ENCODE results near the gene DYNC1LI1. TPM values are rescaled to one million over a fixed set of nuclear protein-coding genes. Genes with fewer than 3 reads are reported as not detected.

DYNC1LI1 gene
- total RNA-seq, 1 experiment from 2014 or later: 30.1 TPM

DNA sequence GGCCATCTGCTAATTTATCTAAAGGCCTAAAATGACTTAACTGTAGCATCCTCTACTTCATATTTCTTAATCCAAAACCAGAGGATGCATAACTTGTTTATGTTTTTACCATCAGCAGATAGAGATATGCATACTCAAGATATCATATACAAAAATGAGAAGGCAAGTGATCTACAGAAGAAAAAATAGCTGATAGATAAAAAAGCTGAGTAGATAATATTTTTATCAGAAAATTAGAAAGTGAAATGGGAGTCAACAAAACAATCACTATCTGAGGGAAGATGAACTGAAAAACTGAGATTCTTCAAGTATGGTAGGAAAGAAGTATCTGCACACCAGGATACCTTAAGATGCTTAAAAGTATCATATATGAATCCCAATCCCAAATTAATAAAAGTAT is 25.4 kb downstream of the DYNC1LI1 start:
- no peak overlapping the region for H2AFZ ChIP-seq
- no peaks in the 10 kb centered on the region for H3K9me2 ChIP-seq (ENCODE audit: insufficient read depth)
- CTCF ChIA-PET: interaction anchor here (0.6 kb wide), 1 partner anchor 145 kb away, joined by 3 read pairs; no protein-coding TSS in a partner anchor
- POLR2A ChIA-PET (ENCODE audit: unreplicated experiment): no interaction called here
- H3K79me2 ChIP-seq (ENCODE audit: low read depth): peaks cover 12% of the 10 kb centered on the region; the same call in 1 of the 2 replicates
- H3K36me3 ChIP-seq (ENCODE audit: low read depth): no peaks in the 10 kb centered on the region
- H3K27ac ChIP-seq: no peak overlapping the region
- no peak overlapping the region for H3K4me2 ChIP-seq
- no peak for TF ChIP-seq EZH2 (IDR thresholded peaks at IDR 0.05; ENCODE audit: low read depth)
- TF ChIP-seq, protein P1, sequence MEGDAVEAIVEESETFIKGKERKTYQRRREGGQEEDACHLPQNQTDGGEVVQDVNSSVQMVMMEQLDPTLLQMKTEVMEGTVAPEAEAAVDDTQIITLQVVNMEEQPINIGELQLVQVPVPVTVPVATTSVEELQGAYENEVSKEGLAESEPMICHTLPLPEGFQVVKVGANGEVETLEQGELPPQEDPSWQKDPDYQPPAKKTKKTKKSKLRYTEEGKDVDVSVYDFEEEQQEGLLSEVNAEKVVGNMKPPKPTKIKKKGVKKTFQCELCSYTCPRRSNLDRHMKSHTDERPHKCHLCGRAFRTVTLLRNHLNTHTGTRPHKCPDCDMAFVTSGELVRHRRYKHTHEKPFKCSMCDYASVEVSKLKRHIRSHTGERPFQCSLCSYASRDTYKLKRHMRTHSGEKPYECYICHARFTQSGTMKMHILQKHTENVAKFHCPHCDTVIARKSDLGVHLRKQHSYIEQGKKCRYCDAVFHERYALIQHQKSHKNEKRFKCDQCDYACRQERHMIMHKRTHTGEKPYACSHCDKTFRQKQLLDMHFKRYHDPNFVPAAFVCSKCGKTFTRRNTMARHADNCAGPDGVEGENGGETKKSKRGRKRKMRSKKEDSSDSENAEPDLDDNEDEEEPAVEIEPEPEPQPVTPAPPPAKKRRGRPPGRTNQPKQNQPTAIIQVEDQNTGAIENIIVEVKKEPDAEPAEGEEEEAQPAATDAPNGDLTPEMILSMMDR (conservative IDR thresholded peaks at IDR 0.05): no peak
- H3K4me3 ChIP-seq: no peak overlapping the region
- BruUV-seq (replicated peaks): no TSS peak
- no peaks in the 10 kb centered on the region for H3F3A ChIP-seq (ENCODE audit: insufficient read depth, low read depth)
- DNase-seq: no peak
- H4K20me1 ChIP-seq (ENCODE audit: insufficient read depth): no peaks in the 10 kb centered on the region; the same call in none of the 2 replicates
- no peaks in the 10 kb centered on the region for H3K27me3 ChIP-seq (ENCODE audit: insufficient read depth, low read depth)
- no peaks in the 10 kb centered on the region for H3K4me1 ChIP-seq (replicated peaks; ENCODE audit: insufficient read depth)
- intact Hi-C loops (cut with micrococcal nuclease; ENCODE audit: unreplicated experiment): no loop called here
- H3K9me3 ChIP-seq (ENCODE audit: insufficient read depth, low read depth): no peaks in the 10 kb centered on the region

DNA sequence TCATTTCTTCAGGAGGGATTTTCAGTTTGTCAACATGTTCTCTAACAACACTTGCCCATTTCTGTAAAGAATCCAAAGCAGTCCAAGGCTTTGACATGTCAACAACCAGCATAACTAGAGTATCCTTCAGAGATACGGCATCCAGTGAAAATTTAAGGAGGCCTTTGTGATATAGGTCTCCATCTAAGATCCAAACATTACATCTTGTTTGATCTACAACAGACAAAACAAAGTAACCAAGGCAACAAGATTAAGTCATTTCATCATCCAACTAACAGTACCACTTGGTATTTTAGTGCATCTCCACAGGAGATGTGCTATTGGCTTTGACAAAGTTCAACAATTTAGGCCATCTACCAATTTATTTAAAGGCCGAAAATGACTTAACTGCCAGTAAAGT is 25.8 kb downstream of the DYNC1LI1 start:
- no peak for TF ChIP-seq EZH2 (IDR thresholded peaks at IDR 0.05; ENCODE audit: low read depth)
- TF ChIP-seq, protein P1 (conservative IDR thresholded peaks at IDR 0.05): no peak
- H3K9me3 ChIP-seq (ENCODE audit: insufficient read depth, low read depth): no peaks in the 10 kb centered on the region
- H3K4me1 ChIP-seq (replicated peaks; ENCODE audit: insufficient read depth): no peaks in the 10 kb centered on the region
- no peak overlapping the region for H3K4me2 ChIP-seq
- no TSS peak for BruUV-seq (replicated peaks)
- no peak overlapping the region for H2AFZ ChIP-seq
- no peaks in the 10 kb centered on the region for H3K27me3 ChIP-seq (ENCODE audit: insufficient read depth, low read depth)
- ChIA-PET CTCF (no interaction called here), POLR2A (ENCODE audit: unreplicated experiment) (no interaction called here)
- no peak for DNase-seq
- H4K20me1 ChIP-seq (ENCODE audit: insufficient read depth): no peaks in the 10 kb centered on the region; the same call in none of the 2 replicates
- no peak overlapping the region for H3K4me3 ChIP-seq
- no peaks in the 10 kb centered on the region for H3K36me3 ChIP-seq (ENCODE audit: low read depth)
- H3K9me2 ChIP-seq (ENCODE audit: insufficient read depth): no peaks in the 10 kb centered on the region
- H3F3A ChIP-seq (ENCODE audit: insufficient read depth, low read depth): no peaks in the 10 kb centered on the region
- 0 out of 2 replicates have a peak, but pooled peaks cover 8% of the 10 kb centered on the region for H3K79me2 ChIP-seq (ENCODE audit: low read depth)
- intact Hi-C loops (cut with micrococcal nuclease; ENCODE audit: unreplicated experiment): no loop called here
- H3K27ac ChIP-seq: no peak overlapping the region

DNA sequence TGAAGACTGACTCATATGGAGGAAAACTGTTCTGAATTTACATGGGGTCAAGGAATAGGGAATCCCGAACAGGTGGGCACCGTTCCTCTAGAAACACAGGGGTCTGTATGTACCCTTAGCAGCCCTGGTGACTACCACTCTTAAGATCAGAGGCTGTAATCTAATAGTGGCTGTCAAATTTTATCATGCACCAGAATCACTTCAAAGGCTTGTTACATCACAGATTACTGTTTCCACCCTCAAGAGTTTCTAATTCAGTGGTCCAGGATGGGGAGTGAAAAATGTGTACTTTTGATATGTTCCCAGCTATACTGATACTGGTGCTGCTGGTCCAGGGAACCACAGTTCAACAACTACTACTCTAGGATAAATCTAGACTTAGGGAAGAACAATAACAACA is 27.9 kb downstream of the DYNC1LI1 start:
- CTCF ChIA-PET: no interaction called here
- no TSS peak for BruUV-seq (replicated peaks)

More for the DNA sequence above, 27.9 kb downstream of the DYNC1LI1 start:
- Histone ChIP-seq H3K36me3 (ENCODE audit: low read depth) (no peaks in the 10 kb centered on the region), H3F3A (ENCODE audit: insufficient read depth, low read depth) (no peaks in the 10 kb centered on the region), H3K9me3 (ENCODE audit: insufficient read depth, low read depth) (no peaks in the 10 kb centered on the region), H3K4me3 (no peak overlapping the region), H4K20me1 (ENCODE audit: insufficient read depth) (no peaks in the 10 kb centered on the region; the same call in none of the 2 replicates), H3K27me3 (ENCODE audit: insufficient read depth, low read depth) (no peaks in the 10 kb centered on the region), H3K27ac (no peak overlapping the region), H3K9me2 (ENCODE audit: insufficient read depth) (no peaks in the 10 kb centered on the region), H2AFZ (no peak overlapping the region), H3K4me1 (replicated peaks; ENCODE audit: insufficient read depth) (no peaks in the 10 kb centered on the region), H3K4me2 (no peak overlapping the region), H3K79me2 (ENCODE audit: low read depth) (no peaks in the 10 kb centered on the region)
- no peak for TF ChIP-seq EZH2 (IDR thresholded peaks at IDR 0.05; ENCODE audit: low read depth)
- TF ChIP-seq, protein P1 (conservative IDR thresholded peaks at IDR 0.05): no peak
- DNase-seq: no peak
- intact Hi-C loops (cut with micrococcal nuclease; ENCODE audit: unreplicated experiment): no loop called here
- POLR2A ChIA-PET (ENCODE audit: unreplicated experiment): no interaction called here
